ENCODE results near the gene NLGN4Y. TPM values are rescaled to one million over a fixed set of nuclear protein-coding genes. Genes with fewer than 3 reads are reported as not detected.

NLGN4Y gene
- total and polyA plus RNA-seq, 2 of the 13 experiments (the other 11 are each of a cell fraction or from before 2014, with no cell fraction given), result 6.0 to 16.5 TPM

DNA sequence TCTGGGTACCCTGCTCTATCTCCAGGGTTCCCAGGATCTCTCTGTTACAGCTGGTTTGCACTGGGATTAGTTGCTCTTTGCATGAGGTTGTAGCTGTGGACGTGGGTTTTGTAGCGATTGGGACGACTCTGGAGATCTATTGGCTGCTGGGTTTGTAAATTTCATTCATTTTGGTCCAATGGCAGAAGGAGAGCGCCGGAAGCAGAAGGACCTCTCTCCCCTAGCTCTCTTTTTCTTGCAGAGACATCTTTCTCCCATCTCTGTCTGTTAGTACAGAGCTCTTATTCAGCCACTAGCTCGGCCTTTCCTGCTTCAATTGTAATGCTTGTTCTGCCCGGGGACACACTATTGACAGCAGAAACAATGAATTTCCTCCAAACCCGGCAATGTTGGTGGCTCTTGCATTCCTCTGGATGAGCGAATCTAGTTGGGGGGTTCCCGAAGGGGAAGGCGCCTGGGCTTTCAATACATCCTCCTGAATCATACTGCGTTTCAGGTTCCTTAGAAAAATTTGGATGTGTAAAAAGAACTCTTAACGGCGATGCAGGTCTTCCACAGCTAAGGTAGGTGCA lies 1.9 kb upstream of the NLGN4Y start (continued):
- TF ChIP-seq, protein P1, sequence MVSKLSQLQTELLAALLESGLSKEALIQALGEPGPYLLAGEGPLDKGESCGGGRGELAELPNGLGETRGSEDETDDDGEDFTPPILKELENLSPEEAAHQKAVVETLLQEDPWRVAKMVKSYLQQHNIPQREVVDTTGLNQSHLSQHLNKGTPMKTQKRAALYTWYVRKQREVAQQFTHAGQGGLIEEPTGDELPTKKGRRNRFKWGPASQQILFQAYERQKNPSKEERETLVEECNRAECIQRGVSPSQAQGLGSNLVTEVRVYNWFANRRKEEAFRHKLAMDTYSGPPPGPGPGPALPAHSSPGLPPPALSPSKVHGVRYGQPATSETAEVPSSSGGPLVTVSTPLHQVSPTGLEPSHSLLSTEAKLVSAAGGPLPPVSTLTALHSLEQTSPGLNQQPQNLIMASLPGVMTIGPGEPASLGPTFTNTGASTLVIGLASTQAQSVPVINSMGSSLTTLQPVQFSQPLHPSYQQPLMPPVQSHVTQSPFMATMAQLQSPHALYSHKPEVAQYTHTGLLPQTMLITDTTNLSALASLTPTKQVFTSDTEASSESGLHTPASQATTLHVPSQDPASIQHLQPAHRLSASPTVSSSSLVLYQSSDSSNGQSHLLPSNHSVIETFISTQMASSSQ (IDR thresholded peaks at IDR 0.05; ENCODE audit: low read depth), result no peak
- TF ChIP-seq, protein P1 (CRISPR knock-in tag; IDR thresholded peaks at IDR 0.05; ENCODE audit: borderline replicate concordance), result no peak
- TF ChIP-seq, protein P2, sequence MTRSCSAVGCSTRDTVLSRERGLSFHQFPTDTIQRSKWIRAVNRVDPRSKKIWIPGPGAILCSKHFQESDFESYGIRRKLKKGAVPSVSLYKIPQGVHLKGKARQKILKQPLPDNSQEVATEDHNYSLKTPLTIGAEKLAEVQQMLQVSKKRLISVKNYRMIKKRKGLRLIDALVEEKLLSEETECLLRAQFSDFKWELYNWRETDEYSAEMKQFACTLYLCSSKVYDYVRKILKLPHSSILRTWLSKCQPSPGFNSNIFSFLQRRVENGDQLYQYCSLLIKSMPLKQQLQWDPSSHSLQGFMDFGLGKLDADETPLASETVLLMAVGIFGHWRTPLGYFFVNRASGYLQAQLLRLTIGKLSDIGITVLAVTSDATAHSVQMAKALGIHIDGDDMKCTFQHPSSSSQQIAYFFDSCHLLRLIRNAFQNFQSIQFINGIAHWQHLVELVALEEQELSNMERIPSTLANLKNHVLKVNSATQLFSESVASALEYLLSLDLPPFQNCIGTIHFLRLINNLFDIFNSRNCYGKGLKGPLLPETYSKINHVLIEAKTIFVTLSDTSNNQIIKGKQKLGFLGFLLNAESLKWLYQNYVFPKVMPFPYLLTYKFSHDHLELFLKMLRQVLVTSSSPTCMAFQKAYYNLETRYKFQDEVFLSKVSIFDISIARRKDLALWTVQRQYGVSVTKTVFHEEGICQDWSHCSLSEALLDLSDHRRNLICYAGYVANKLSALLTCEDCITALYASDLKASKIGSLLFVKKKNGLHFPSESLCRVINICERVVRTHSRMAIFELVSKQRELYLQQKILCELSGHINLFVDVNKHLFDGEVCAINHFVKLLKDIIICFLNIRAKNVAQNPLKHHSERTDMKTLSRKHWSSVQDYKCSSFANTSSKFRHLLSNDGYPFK (CRISPR knock-in tag; IDR thresholded peaks at IDR 0.05; ENCODE audit: borderline replicate concordance), result no peak
- TF ChIP-seq MED1 (CRISPR knock-in tag; IDR thresholded peaks at IDR 0.05) (no peak), MAFG (CRISPR knock-in tag; IDR thresholded peaks at IDR 0.05) (no peak), ZNF331 (CRISPR knock-in tag; IDR thresholded peaks at IDR 0.05) (no peak), SP2 (CRISPR knock-in tag; IDR thresholded peaks at IDR 0.05) (no peak), ZIK1 (CRISPR knock-in tag; IDR thresholded peaks at IDR 0.05; ENCODE audit: borderline replicate concordance, low read depth) (no peak), KLF6 (CRISPR knock-in tag; IDR thresholded peaks at IDR 0.05) (no peak)

Measured in HepG2 (cell line).